Head of caudate nucleus (tissue), 42 donors: ENCODE results near the gene THSD7A.
A peak's percentile ranks its signal among the peaks of the same experiment; 100 is the strongest.

ENCODE experiments used
- DNase-seq, 42 donors: peaks; one replicate each; pipeline versions ENCODE4 v3.0.0 to v3.0.0-alpha.2; 2020 to 2021; ENCODE audit warnings: mixed read lengths in 7 of 42
- intact Hi-C: fragments of 100-400 bp; cut with DNase I; formaldehyde crosslinking; loops from one replicate; pipeline ENCODE4 v1.15.0; 2022

Gene THSD7A

GRCh38 chr7:11831736-11832495, at the start of gene THSD7A:
Gene THSD7A, minus strand, starts transcription at chr7:11832198. Its CDS starts 252 bp downstream, at chr7:11831946.
- intact Hi-C loops, result loop anchor here (10.0 kb wide), 1 partner anchor 397 kb away; no protein-coding TSS in a partner anchor
- DNase-seq, result peak in 40 of 42 donors; percentile 21 to 76 (median 48)

- intact Hi-C loops, result no loop called here
- DNase-seq, result no peak
These were observed 49.7 kb upstream of the THSD7A start for GRCh38 chr7:11881680-11882079.

- DNase-seq, result no peak
- intact Hi-C loops, result no loop called here
These were observed 43.6 kb upstream of the THSD7A start for GRCh38 chr7:11875635-11876034.

- DNase-seq, result no peak
- intact Hi-C loops, result no loop called here
These were observed 33.7 kb upstream of the THSD7A start for GRCh38 chr7:11865671-11866070.

GRCh38 chr7:11858622-11859302, 26.8 kb upstream of the THSD7A start:
- no peak for DNase-seq
- intact Hi-C loops, result no loop called here

GRCh38 chr7:11858026-11858425, 26.0 kb upstream of the THSD7A start:
- no peak for DNase-seq
- intact Hi-C loops, result no loop called here

GRCh38 chr7:11848251-11848650, 16.3 kb upstream of the THSD7A start:
- intact Hi-C loops, result no loop called here
- DNase-seq, result no peak

- intact Hi-C loops, result no loop called here
- no peak for DNase-seq
These were observed 15.3 kb upstream of the THSD7A start for GRCh38 chr7:11847336-11847735.

- intact Hi-C loops, result no loop called here
- no peak for DNase-seq
These were observed 14.5 kb upstream of the THSD7A start for GRCh38 chr7:11846361-11846955.

GRCh38 chr7:11843113-11843765, 11.2 kb upstream of the THSD7A start:
- DNase-seq, result no peak
- intact Hi-C loops, result no loop called here

GRCh38 chr7:11841657-11842056, 9.7 kb upstream of the THSD7A start:
- intact Hi-C loops, result no loop called here
- no peak for DNase-seq

- DNase-seq, result no peak
- intact Hi-C loops, result loop anchor here (5.0 to 10.0 kb wide), 2 partner anchors 400 to 657 kb away; no protein-coding TSS in a partner anchor
These were observed 3.3 kb upstream of the THSD7A start for GRCh38 chr7:11835260-11835659.

GRCh38 chr7:11833431-11833830, 1.4 kb upstream of the THSD7A start:
- intact Hi-C loops, result loop anchor here (10.0 kb wide), 1 partner anchor 399 kb away; no protein-coding TSS in a partner anchor
- no peak for DNase-seq

GRCh38 chr7:11831156-11831735, 752 bp downstream of the THSD7A start:
- intact Hi-C loops, result loop anchor here (10.0 kb wide), 1 partner anchor 396 kb away; no protein-coding TSS in a partner anchor

GRCh38 chr7:11830582-11831155, 1.3 kb downstream of the THSD7A start:
- DNase-seq, result peak in 4 of 42 donors; percentile 6 to 38 (median 30)
- intact Hi-C loops, result loop anchor here (10.0 kb wide), 1 partner anchor 396 kb away; no protein-coding TSS in a partner anchor

More at GRCh38 chr7:11831156-11831735, 752 bp downstream of the THSD7A start:
- peak in 4 of 42 donors; percentile 6 to 24 (median 10) for DNase-seq

- no peak for DNase-seq
- intact Hi-C loops, result loop anchor here (10.0 kb wide), 1 partner anchor 395 kb away; no protein-coding TSS in a partner anchor
These were observed 2.0 kb downstream of the THSD7A start for GRCh38 chr7:11829954-11830353.

GRCh38 chr7:11819947-11820346, 12.1 kb downstream of the THSD7A start:
- DNase-seq, result no peak
- intact Hi-C loops, result no loop called here

GRCh38 chr7:11819271-11819670, 12.7 kb downstream of the THSD7A start:
- DNase-seq, result no peak
- intact Hi-C loops, result no loop called here

GRCh38 chr7:11818281-11818680, 13.7 kb downstream of the THSD7A start:
- DNase-seq, result no peak
- intact Hi-C loops, result no loop called here
